Osteocyte (in vitro differentiated cells): ENCODE results near the gene ULBP1. TPM values are rescaled to one million over a fixed set of nuclear protein-coding genes. Genes with fewer than 3 reads are reported as not detected.
"Not testable (repeated sequence)": the region's sequence is repeated elsewhere in the genome, so short reads cannot be mapped to it uniquely, and the experiment has no call there.

Experiments
- DNase-seq: peaks from one replicate; pipeline ENCODE4 v3.0.0; 2021; ENCODE audit warnings: mixed read lengths; ENCODE audit not compliant: unreplicated experiment; ENCODE audit errors: extremely low spot score
- H3K27ac Mint-ChIP-seq: one replicate; pipeline ENCODE4 v1.8.0; 2021; ENCODE audit warnings: mild to moderate bottlenecking, mixed read lengths; ENCODE audit not compliant: unreplicated experiment
- H3K27me3 Mint-ChIP-seq: one replicate; pipeline ENCODE4 v1.8.0; 2021; ENCODE audit warnings: mixed read lengths; ENCODE audit not compliant: unreplicated experiment
- H3K36me3 Mint-ChIP-seq: one replicate; pipeline ENCODE4 v1.8.0; 2021; ENCODE audit warnings: mixed read lengths; ENCODE audit not compliant: unreplicated experiment
- H3K4me1 Mint-ChIP-seq: one replicate; pipeline ENCODE4 v1.8.0; 2021; ENCODE audit warnings: mixed read lengths; ENCODE audit not compliant: unreplicated experiment
- H3K4me3 Mint-ChIP-seq: one replicate; pipeline ENCODE4 v1.8.0; 2021; ENCODE audit warnings: mild to moderate bottlenecking, moderate library complexity, mixed read lengths; ENCODE audit not compliant: unreplicated experiment
- H3K9me3 Mint-ChIP-seq: one replicate; pipeline ENCODE4 v1.8.0; 2021; ENCODE audit warnings: mixed read lengths; ENCODE audit not compliant: unreplicated experiment
- total RNA-seq: library from RNA; stranded (reverse); gene quantifications from 2 replicates; pipeline ENCODE4 v1.2.1, GENCODE V29; 2021
- TF ChIP-seq, protein P1 (sequence below): fragments of 200-600 bp; sonication (generic); IDR thresholded peaks from 2 replicates; pipeline ENCODE4 v1.5.0; 2021; ENCODE audit warnings: antibody characterized with exemption, mild to moderate bottlenecking, moderate library complexity

ULBP1 gene
- total RNA-seq, 1 donor from 2014 or later, result 11.5 TPM

DNA sequence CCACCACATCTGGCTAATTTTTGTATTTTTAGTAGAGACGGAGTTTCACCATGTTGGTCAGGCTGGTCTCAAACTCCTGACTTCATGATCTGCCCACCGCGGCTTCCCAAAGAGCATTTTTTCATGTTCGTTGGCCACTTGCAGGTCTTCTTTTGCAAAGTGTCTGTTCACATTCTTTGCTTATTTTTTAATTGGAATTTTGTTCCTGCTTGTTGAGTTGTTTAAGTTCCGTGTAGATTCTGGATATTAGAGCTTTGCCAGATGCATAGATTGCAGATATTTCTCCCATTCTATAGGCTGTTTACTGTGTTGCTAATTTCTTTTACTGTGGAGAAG, 53.4 kb downstream of the ULBP1 start:
- not testable (repeated sequence) for DNase-seq, H3K4me3 Mint-ChIP-seq, H3K36me3 Mint-ChIP-seq, H3K9me3 Mint-ChIP-seq, H3K27ac Mint-ChIP-seq
- Mint-ChIP-seq H3K27me3 (peaks cover 73% of the 10 kb centered on the region), H3K4me1 (peaks cover 10% of the 10 kb centered on the region)
- TF ChIP-seq, protein P1, sequence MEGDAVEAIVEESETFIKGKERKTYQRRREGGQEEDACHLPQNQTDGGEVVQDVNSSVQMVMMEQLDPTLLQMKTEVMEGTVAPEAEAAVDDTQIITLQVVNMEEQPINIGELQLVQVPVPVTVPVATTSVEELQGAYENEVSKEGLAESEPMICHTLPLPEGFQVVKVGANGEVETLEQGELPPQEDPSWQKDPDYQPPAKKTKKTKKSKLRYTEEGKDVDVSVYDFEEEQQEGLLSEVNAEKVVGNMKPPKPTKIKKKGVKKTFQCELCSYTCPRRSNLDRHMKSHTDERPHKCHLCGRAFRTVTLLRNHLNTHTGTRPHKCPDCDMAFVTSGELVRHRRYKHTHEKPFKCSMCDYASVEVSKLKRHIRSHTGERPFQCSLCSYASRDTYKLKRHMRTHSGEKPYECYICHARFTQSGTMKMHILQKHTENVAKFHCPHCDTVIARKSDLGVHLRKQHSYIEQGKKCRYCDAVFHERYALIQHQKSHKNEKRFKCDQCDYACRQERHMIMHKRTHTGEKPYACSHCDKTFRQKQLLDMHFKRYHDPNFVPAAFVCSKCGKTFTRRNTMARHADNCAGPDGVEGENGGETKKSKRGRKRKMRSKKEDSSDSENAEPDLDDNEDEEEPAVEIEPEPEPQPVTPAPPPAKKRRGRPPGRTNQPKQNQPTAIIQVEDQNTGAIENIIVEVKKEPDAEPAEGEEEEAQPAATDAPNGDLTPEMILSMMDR, result peak; percentile 35

DNA sequence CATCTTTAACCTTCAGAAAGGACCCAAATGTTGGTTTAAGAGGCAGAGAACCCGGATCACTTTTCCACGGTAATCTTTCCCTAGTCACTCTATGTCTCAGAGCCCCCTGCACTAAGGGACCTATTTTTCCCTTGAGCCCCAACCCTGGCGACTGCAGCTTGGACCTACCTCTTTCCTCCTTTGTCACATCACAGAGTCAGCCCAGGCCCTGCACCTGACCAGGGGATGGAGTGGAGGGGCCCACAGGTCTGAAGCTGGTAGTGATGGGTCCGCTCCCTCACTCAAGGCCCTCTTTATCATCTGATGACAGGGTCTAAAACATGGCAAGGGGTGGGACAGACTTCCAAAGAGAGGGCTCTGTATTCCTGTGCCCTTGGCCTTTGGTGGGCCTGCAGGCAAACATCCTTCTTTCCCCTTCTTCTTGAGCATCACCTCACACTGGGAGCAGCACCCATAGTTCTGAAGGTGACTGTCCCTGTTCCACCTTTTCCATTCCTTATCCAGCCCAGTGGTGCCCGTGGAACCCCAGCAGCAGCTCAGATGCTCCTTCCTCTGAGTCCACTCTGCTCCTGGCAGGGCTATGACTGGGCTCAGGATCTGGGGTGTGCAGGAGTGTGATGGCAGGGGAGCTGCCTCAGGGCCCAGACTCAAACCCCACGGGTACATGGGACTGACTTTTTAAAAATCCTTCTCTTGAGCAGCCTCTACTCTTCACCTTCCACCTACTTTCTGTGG, 55.3 kb downstream of the ULBP1 start:
- H3K27ac Mint-ChIP-seq, result no peak overlapping the region
- DNase-seq, result no peak
- TF ChIP-seq, protein P1, result no peak
- no peaks in the 10 kb centered on the region for H3K9me3 Mint-ChIP-seq
- no peaks in the 10 kb centered on the region for H3K36me3 Mint-ChIP-seq
- peaks cover 56% of the 10 kb centered on the region for H3K27me3 Mint-ChIP-seq
- peaks cover 8% of the 10 kb centered on the region for H3K4me1 Mint-ChIP-seq
- no peak overlapping the region for H3K4me3 Mint-ChIP-seq

DNA sequence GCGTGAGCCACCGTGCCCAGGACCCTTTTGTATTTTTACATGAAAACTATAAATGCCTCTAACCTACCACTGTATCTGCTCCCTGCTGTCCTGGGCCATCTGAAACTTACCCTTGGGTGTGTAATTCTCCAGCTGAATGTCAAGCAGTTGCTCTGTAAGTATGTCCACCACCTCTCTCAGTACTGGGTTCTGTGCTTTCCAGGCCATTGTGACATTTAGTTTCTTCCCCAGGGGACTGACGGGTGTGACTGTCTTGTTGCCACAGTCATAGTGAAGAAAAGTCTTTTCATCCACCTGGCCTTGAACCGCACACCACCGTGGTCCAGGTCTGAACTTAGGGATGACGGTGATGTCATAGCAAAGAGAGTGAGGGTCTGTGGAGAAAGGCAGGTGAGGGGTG, 58.1 kb downstream of the ULBP1 start:
- not testable (repeated sequence) for H3K4me1 Mint-ChIP-seq, H3K9me3 Mint-ChIP-seq, H3K27ac Mint-ChIP-seq, H3K36me3 Mint-ChIP-seq, DNase-seq, H3K4me3 Mint-ChIP-seq
- peaks cover 41% of the 10 kb centered on the region for H3K27me3 Mint-ChIP-seq

Other genes starting within 250 kb of the ULBP1 start
- 33.8 and 33.9 TPM in 2 replicates for gene LATS1, start 245.8 kb upstream of the ULBP1 start, total RNA-seq
- 36.8 and 40.0 TPM in 2 replicates for gene NUP43, start 217.4 kb upstream of the ULBP1 start, total RNA-seq
- gene PCMT1, start 214.2 kb upstream of the ULBP1 start, total RNA-seq, result 75.8 and 76.2 TPM in 2 replicates
- 59.6 and 75.2 TPM in 2 replicates for gene LRP11, start 99.6 kb upstream of the ULBP1 start, total RNA-seq
- gene RAET1E, start 65.8 kb upstream of the ULBP1 start, total RNA-seq, result not detected in 2 replicates
- 0.55 and 0.73 TPM in 2 replicates for gene RAET1G, start 40.8 kb upstream of the ULBP1 start, total RNA-seq
- gene ULBP2, start 21.9 kb upstream of the ULBP1 start, total RNA-seq, result 2.1 and 2.9 TPM in 2 replicates
- gene RAET1L, start 61.6 kb downstream of the ULBP1 start, total RNA-seq, result not detected in 2 replicates
- 3.0 and 3.3 TPM in 2 replicates for gene ULBP3, start 105.2 kb downstream of the ULBP1 start, total RNA-seq
- 0.46 and 0.60 TPM in 2 replicates for gene PPP1R14C, start 179.1 kb downstream of the ULBP1 start, total RNA-seq